Upper lobe of right lung (tissue), 1 donor: ENCODE results near the gene DEGS2. TPM values are rescaled to one million over a fixed set of nuclear protein-coding genes. Genes with fewer than 3 reads are reported as not detected.

Source experiments
- ATAC-seq: fragments of 200-7000 bp; cut with Tn5 transposase; one replicate; pipeline ENCODE4 v1.9.1; 2020; ENCODE audit warnings: mild to moderate bottlenecking, moderate library complexity
- DNase-seq: peaks from one replicate; pipeline ENCODE4 v3.0.0-alpha.2; 2020
- H3K27ac ChIP-seq: fragments of 200-600 bp; one replicate; pipeline ENCODE4 v1.8.0; 2022
- H3K27me3 ChIP-seq: fragments of 200-600 bp; one replicate; pipeline ENCODE4 v1.8.0; 2022; ENCODE audit warnings: mild to moderate bottlenecking
- H3K36me3 ChIP-seq: fragments of 200-600 bp; one replicate; pipeline ENCODE4 v1.8.0; 2022
- H3K4me1 ChIP-seq: fragments of 200-600 bp; one replicate; pipeline ENCODE4 v1.8.0; 2022
- H3K4me3 ChIP-seq: fragments of 200-600 bp; one replicate; pipeline ENCODE4 v1.8.0; 2022; ENCODE audit warnings: mild to moderate bottlenecking
- H3K9me3 ChIP-seq: fragments of 200-600 bp; one replicate; pipeline ENCODE4 v1.8.0; 2022
- CTCF ChIP-seq: fragments of 200-600 bp; IDR thresholded peaks from one replicate; pipeline ENCODE4 v1.8.0; 2022; ENCODE audit warnings: antibody characterized with exemption
- intact Hi-C: fragments of 100-400 bp; cut with DNase I; formaldehyde crosslinking; loops from one replicate; pipeline ENCODE4 v1.11.0; 2022
- total RNA-seq: library from RNA; stranded (reverse); fragmentation: NEBNext Ultra II Directional; extraction: Animal tissue kit (Norgen Biotek cat#: 25700); gene quantifications from one replicate; pipeline ENCODE4 v1.2.1, GENCODE V29; 2021
- donor health status: DM: no; HTN: yes; CAD: no; lungs with severe emphysema.

The DEGS2 gene
- total RNA-seq, 1 donor from 2014 or later = 1.7 TPM

DNA sequence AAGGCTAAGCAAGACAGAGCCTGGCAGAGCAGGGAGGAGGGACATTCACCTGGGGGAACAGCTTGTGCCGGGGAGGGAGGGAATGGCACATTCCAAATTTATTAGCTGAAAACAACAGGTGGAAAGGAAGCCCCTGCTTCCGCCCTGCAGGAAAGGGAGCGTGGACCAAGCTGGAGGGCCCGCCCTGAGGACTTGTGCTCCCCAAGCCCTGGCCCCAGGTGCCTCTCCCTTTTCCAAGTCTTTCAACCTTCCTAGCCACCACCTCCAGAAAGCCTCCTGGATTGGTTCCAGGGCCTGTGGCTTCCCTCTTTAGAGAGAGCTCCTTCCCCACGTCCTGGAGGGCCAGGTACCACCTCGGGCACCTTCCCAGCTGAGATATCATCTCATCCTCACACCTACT lies 2.7 kb downstream of the DEGS2 start:
- Histone ChIP-seq H3K27ac (no peak overlapping the region), H3K9me3 (peaks cover 6% of the 10 kb centered on the region), H3K4me3 (no peak overlapping the region), H3K4me1 (peaks cover 13% of the 10 kb centered on the region), H3K36me3 (no peaks in the 10 kb centered on the region), H3K27me3 (peaks cover 26% of the 10 kb centered on the region)
- no peak for TF ChIP-seq CTCF
- ATAC-seq = no peak
- DNase-seq = no peak
- intact Hi-C loops = no loop called here

GRCh38 chr14:100155756-100156616 lies 3.5 kb downstream of the DEGS2 start:
- no peak for DNase-seq
- no peak overlapping the region for H3K4me3 ChIP-seq
- intact Hi-C loops = no loop called here
- no peak overlapping the region for H3K27ac ChIP-seq
- peaks cover 26% of the 10 kb centered on the region for H3K27me3 ChIP-seq
- H3K4me1 ChIP-seq = peaks cover 13% of the 10 kb centered on the region
- no peak for TF ChIP-seq CTCF
- H3K9me3 ChIP-seq = peaks cover 6% of the 10 kb centered on the region
- no peak for ATAC-seq
- H3K36me3 ChIP-seq = no peaks in the 10 kb centered on the region

- no peak overlapping the region for H3K4me3 ChIP-seq
- no peak overlapping the region for H3K27ac ChIP-seq
- ATAC-seq (peak; percentile 17), DNase-seq (no peak)
- H3K9me3 ChIP-seq = peaks cover 6% of the 10 kb centered on the region
- peak; percentile 58 for TF ChIP-seq CTCF
- intact Hi-C loops = no loop called here
- H3K4me1 ChIP-seq = peaks cover 13% of the 10 kb centered on the region
- H3K27me3 ChIP-seq = peaks cover 19% of the 10 kb centered on the region
- H3K36me3 ChIP-seq = no peaks in the 10 kb centered on the region
Measured at GRCh38 chr14:100155049-100155621, 4.3 kb downstream of the DEGS2 start.

DNA sequence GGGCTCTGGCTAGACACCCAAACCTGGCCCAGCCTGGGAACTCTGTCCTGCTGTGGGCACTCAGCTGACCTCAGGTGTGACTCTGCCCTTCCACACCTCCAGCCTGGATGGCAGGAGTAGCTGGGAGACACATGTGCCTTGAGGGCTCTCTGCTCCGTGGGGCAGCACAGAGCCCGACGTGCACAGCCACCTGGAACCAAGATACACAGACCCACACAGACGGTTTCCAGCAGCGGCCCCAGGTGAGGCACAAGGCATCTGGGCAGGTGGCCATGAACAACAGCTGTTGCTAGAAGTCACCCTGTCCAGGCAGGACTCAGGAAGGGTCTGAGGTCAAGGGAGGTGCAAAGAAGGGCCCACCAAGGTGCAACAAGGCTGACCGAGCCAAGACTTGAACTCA lies 5.9 kb downstream of the DEGS2 start:
- no peak for ATAC-seq
- DNase-seq = no peak

GRCh38 chr14:100152091-100152490 lies 7.4 kb downstream of the DEGS2 start:
- Histone ChIP-seq H3K4me1 (peaks cover 5% of the 10 kb centered on the region), H3K36me3 (no peaks in the 10 kb centered on the region), H3K4me3 (no peak overlapping the region), H3K27me3 (no peaks in the 10 kb centered on the region), H3K9me3 (peaks cover 6% of the 10 kb centered on the region), H3K27ac (no peak overlapping the region)
- TF ChIP-seq CTCF = no peak
- intact Hi-C loops = no loop called here
- ATAC-seq = no peak
- DNase-seq = no peak

More for the DNA sequence above, 5.9 kb downstream of the DEGS2 start:
- Histone ChIP-seq H3K27me3 (peaks cover 5% of the 10 kb centered on the region), H3K4me3 (no peak overlapping the region), H3K4me1 (peaks cover 6% of the 10 kb centered on the region), H3K36me3 (no peaks in the 10 kb centered on the region), H3K27ac (no peak overlapping the region), H3K9me3 (peaks cover 6% of the 10 kb centered on the region)
- intact Hi-C loops = no loop called here
- no peak for TF ChIP-seq CTCF
